ENCODE results near the gene TUBD1.
A peak's percentile ranks its signal among the peaks of the same experiment; 100 is the strongest.

The TUBD1 gene

DNA sequence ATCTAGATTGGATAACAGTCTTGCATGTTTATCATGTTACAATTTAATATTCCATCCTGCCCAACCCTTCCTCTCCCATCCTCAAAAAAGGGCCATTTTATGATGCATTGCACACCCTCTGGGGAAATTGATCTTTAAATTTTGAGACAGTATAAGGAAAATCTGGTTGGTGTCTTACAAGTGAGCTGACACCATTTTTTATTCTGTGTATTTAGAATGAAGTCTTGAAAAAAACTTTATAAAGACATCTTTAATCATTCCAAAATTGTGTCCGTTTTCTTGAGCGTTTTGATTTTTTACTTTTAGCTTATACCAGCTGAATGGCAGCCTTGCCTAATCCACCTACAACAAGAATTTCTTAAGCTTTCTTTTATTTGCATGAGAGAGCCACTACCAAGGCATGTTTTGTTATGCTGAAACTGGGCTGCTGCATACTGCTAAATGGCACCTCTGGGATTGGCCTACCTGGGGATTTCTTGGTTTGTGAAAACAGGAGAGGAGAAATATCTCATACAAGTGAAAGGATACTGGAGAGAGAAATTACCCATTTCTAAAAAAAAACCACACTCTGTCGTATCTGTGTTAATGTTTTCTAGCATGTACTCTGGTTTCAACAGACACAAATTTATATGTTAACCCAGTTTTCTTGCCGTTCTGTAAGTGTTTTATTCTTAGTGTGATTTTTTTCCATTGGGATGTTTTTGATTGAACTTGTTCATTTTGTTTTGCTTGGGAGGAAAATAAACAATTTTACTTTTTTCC is 52.2 kb downstream of the TUBD1 start:
- DNase-seq (ENCODE audit: low read depth in 2 of 2): peak; percentile 65 to 74
- TF ChIP-seq, protein P1, sequence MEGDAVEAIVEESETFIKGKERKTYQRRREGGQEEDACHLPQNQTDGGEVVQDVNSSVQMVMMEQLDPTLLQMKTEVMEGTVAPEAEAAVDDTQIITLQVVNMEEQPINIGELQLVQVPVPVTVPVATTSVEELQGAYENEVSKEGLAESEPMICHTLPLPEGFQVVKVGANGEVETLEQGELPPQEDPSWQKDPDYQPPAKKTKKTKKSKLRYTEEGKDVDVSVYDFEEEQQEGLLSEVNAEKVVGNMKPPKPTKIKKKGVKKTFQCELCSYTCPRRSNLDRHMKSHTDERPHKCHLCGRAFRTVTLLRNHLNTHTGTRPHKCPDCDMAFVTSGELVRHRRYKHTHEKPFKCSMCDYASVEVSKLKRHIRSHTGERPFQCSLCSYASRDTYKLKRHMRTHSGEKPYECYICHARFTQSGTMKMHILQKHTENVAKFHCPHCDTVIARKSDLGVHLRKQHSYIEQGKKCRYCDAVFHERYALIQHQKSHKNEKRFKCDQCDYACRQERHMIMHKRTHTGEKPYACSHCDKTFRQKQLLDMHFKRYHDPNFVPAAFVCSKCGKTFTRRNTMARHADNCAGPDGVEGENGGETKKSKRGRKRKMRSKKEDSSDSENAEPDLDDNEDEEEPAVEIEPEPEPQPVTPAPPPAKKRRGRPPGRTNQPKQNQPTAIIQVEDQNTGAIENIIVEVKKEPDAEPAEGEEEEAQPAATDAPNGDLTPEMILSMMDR (IDR thresholded peaks at IDR 0.05; ENCODE audit: low read depth, low read length): no peak

DNA sequence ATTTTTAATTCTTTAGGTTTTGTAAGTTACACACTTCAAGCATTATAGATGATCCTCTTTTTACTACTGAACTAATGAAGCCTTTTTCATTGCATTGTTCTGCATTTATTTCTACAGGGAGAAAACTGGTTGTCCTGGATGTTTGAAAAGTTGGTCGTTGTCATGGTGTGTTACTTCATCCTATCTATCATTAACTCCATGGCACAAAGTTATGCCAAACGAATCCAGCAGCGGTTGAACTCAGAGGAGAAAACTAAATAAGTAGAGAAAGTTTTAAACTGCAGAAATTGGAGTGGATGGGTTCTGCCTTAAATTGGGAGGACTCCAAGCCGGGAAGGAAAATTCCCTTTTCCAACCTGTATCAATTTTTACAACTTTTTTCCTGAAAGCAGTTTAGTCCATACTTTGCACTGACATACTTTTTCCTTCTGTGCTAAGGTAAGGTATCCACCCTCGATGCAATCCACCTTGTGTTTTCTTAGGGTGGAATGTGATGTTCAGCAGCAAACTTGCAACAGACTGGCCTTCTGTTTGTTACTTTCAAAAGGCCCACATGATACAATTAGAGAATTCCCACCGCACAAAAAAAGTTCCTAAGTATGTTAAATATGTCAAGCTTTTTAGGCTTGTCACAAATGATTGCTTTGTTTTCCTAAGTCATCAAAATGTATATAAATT is 53.0 kb downstream of the TUBD1 start:
- peak overlapping the region; percentile 71 to 79 for H3K4me3 ChIP-seq (replicated peaks in 1 of 2; ENCODE audit: low read depth in 2 of 2, low read length in 2 of 2)
- DNase-seq (ENCODE audit: low read depth in 2 of 2): peak; percentile 66 to 67
- TF ChIP-seq, protein P1 (IDR thresholded peaks at IDR 0.05; ENCODE audit: low read depth, low read length): no peak

More for the DNA sequence above, 52.2 kb downstream of the TUBD1 start:
- H3K4me3 ChIP-seq (replicated peaks in 1 of 2; ENCODE audit: low read depth in 2 of 2, low read length in 2 of 2): peak overlapping the region; percentile 71 to 79

DNA sequence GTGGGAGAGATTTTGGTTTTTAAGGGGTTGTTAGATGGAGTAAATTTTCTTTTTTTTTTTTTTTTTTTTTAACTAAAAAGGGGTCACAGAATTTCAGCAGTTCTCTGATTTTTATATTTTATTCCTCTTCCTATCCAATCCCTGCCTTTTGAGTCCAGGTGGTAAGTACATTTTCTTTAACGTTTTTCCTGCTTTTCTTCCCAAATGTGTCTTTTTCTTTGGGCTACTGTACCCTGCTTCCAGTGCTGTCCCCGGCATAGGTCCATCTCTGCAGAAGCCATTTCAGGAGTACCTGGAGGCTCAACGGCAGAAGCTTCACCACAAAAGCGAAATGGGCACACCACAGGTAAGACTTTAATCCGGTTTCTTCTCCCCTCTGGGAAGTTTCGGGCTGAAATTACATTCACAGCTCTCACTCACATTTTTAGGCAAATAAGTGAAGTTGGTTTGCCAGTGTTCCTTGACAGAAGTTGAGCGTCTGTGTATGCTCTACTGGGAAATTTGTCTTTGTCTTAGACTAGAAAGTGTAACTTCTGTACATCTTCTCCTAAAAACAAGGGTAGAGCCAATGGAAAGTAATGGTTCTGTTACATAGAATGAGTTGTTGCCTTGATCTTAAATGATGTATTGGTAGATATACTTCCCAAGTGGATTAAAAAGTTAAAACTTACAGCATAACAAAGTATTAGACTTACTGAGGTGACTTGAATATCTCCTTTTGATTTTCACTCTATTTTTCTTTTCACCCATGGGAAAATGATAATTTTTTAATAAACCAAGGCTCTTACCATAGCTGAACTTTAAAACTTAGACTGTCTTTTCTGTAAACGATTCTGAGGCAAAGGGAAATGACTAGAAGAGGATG is 54.5 kb downstream of the TUBD1 start:
- H3K4me3 ChIP-seq (replicated peaks in 1 of 2; ENCODE audit: low read depth in 2 of 2, low read length in 2 of 2): peak overlapping the region; percentile 71 to 79
- peak; percentile 65 to 67 for DNase-seq (ENCODE audit: low read depth in 2 of 2)
- TF ChIP-seq, protein P1 (IDR thresholded peaks at IDR 0.05; ENCODE audit: low read depth, low read length): no peak

DNA sequence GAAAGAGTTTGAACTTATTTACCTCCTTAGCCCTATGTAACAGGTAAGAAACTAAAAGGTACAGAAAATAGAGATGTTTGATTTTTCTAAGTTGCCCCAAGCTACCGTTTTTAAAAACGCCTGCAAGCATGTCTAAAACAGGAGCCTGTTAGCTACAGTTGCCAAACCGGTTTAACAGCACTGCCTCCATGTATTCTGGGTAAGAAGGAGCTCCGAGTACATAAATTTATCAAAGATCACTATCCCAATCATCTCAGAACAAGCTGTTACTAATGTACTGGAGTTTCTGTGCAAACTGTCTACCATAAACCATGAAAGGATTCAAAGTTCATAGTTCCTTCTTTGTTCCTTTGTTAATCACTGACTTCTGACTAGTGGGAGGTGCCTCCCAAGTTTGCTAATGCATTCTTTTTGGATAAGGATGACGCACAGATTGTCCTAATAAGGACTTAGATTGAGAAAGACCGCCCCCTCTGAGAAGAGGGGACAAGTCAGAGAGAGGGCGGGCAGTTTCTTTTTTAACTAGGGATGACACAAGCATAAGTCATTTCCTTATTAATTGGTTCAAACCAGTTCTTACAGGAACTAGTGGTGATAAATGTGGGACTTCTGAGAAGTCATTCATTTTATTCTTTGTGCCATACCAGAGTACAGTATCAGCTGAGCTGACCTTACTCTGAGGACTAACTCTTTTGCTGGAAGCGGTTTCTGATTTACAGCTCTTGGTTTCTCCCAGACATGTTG is 55.3 kb downstream of the TUBD1 start:
- H3K4me3 ChIP-seq (replicated peaks in 1 of 2; ENCODE audit: low read depth in 2 of 2, low read length in 2 of 2): peak overlapping the region; percentile 71 to 79
- TF ChIP-seq, protein P1 (IDR thresholded peaks at IDR 0.05; ENCODE audit: low read depth, low read length): no peak
- peak; percentile 100 for DNase-seq (ENCODE audit: low read depth in 2 of 2)

GRCh38 chr17:59832883-59833379 is 59.8 kb downstream of the TUBD1 start:
- TF ChIP-seq, protein P1 (IDR thresholded peaks at IDR 0.05; ENCODE audit: low read depth, low read length): no peak
- DNase-seq (ENCODE audit: low read depth in 2 of 2): no peak
- H3K4me3 ChIP-seq (replicated peaks in 1 of 2; ENCODE audit: low read depth in 2 of 2, low read length in 2 of 2): no peak overlapping the region

Data from cardiac fibroblast (primary cell).